NCI-H510A (cell line): ENCODE measurements around the gene APBA2.
"Not testable (repeated sequence)": the region's sequence is repeated elsewhere in the genome, so short reads cannot be mapped to it uniquely, and the experiment has no call there.

ENCODE experiments used
- DNase-seq: peaks from one replicate; lab custom pipeline; 2025; lab: John Stamatoyannopoulos, UW

The APBA2 gene

GRCh38 chr15:28885630-28886430 lies at the start of gene APBA2:
APBA2 (plus strand) TSS chr15:28885974; CDS start chr15:29053885, 167,911 bp downstream.
- no peak for DNase-seq

- not testable (repeated sequence) for DNase-seq
Observed at GRCh38 chr15:28840285-28840684, 45.5 kb upstream of the APBA2 start.

- not testable (repeated sequence) for DNase-seq
Observed at GRCh38 chr15:28842210-28842609, 43.6 kb upstream of the APBA2 start.

GRCh38 chr15:28843520-28843919 lies 42.3 kb upstream of the APBA2 start:
- not testable (repeated sequence) for DNase-seq

GRCh38 chr15:28844147-28844546 lies 41.6 kb upstream of the APBA2 start:
- not testable (repeated sequence) for DNase-seq

GRCh38 chr15:28847247-28847646 lies 38.5 kb upstream of the APBA2 start:
- not testable (repeated sequence) for DNase-seq

- not testable (repeated sequence) for DNase-seq
Observed at GRCh38 chr15:28847959-28848358, 37.8 kb upstream of the APBA2 start.

GRCh38 chr15:28848521-28848920 lies 37.3 kb upstream of the APBA2 start, which contains the start of gene GOLGA6L7:
GOLGA6L7 (minus strand) TSS chr15:28848644; CDS start chr15:28848549, 95 bp downstream.
- not testable (repeated sequence) for DNase-seq

- not testable (repeated sequence) for DNase-seq
Observed at GRCh38 chr15:28849271-28849670, 36.5 kb upstream of the APBA2 start.

GRCh38 chr15:28849766-28850165 lies 36.0 kb upstream of the APBA2 start:
- DNase-seq = not testable (repeated sequence)

- DNase-seq = not testable (repeated sequence)
Observed at GRCh38 chr15:28853654-28854053, 32.1 kb upstream of the APBA2 start.

- DNase-seq = not testable (repeated sequence)
Observed at GRCh38 chr15:28854578-28854977, 31.2 kb upstream of the APBA2 start.

GRCh38 chr15:28861031-28861534 lies 24.7 kb upstream of the APBA2 start:
- DNase-seq = no peak

GRCh38 chr15:28861589-28862293 lies 24.0 kb upstream of the APBA2 start:
- not testable (repeated sequence) for DNase-seq

GRCh38 chr15:28868744-28869345 lies 16.9 kb upstream of the APBA2 start:
- no peak for DNase-seq

- no peak for DNase-seq
Observed at GRCh38 chr15:28871168-28871567, 14.6 kb upstream of the APBA2 start.

GRCh38 chr15:28873006-28873405 lies 12.8 kb upstream of the APBA2 start:
- no peak for DNase-seq

GRCh38 chr15:28873585-28874190 lies 12.1 kb upstream of the APBA2 start:
- DNase-seq = no peak

- no peak for DNase-seq
Observed at GRCh38 chr15:28875461-28876000, 10.2 kb upstream of the APBA2 start.

- no peak for DNase-seq
Observed at GRCh38 chr15:28876131-28876844, 9.5 kb upstream of the APBA2 start.

- no peak for DNase-seq
Observed at GRCh38 chr15:28876845-28877185, 9.0 kb upstream of the APBA2 start.
